OCI-LY7 (cell line): ENCODE measurements around the gene PGF. TPM values are rescaled to one million over a fixed set of nuclear protein-coding genes. Genes with fewer than 3 reads are reported as not detected.
"Not testable (repeated sequence)": the region's sequence is repeated elsewhere in the genome, so short reads cannot be mapped to it uniquely, and the experiment has no call there.

Source experiments
- BruUV-seq: library from RNA; stranded (reverse); fragments of 400-500 nt; replicated peaks from 2 replicates; lab custom pipeline; 2021; lab: Mats Ljungman, UMichigan
- CTCF ChIA-PET: fragments of 300-600 bp; sonication (Branson Sonifier 250); formaldehyde crosslinking; loops from one replicate; lab custom pipeline; 2022; ENCODE audit warnings: antibody characterized with exemption; ENCODE audit not compliant: unreplicated experiment; lab: Charles Lee
- POLR2A ChIA-PET: fragments of 300-600 bp; sonication (Branson Sonifier 250); formaldehyde crosslinking; loops from one replicate; lab custom pipeline; 2022; ENCODE audit warnings: antibody characterized with exemption; lab: Charles Lee
- DNase-seq: peaks from one replicate; pipeline ENCODE4 v3.0.0-alpha.2; 2015; ENCODE audit warnings: low spot score
- H2AFZ ChIP-seq: fragments of 200-600 bp; sonication (generic), shearing (Covaris generic); 2 replicates; pipeline ENCODE4 v1.6.1; 2014; ENCODE audit warnings: mild to moderate bottlenecking, antibody characterized with exemption, low read length, moderate library complexity
- H3K27ac ChIP-seq: fragments of 200-600 bp; sonication (generic); 2 replicates; pipeline ENCODE4 v1.5.1; 2014; ENCODE audit warnings: mixed run types, low read depth, mild to moderate bottlenecking, moderate library complexity, low read length, inconsistent platforms; ENCODE audit not compliant: poor library complexity, severe bottlenecking
- H3K36me3 ChIP-seq: fragments of 200-600 bp; sonication (generic); 2 replicates; pipeline ENCODE4 v1.6.1; 2014; ENCODE audit warnings: mild to moderate bottlenecking, antibody characterized with exemption, low read length, moderate library complexity, mixed read lengths; ENCODE audit not compliant: insufficient read depth
- H3K4me1 ChIP-seq: fragments of 200-600 bp; sonication (generic); 2 replicates; pipeline ENCODE4 v1.5.1; 2014; ENCODE audit warnings: mild to moderate bottlenecking, low read length; ENCODE audit not compliant: insufficient read depth, poor library complexity, severe bottlenecking
- H3K4me2 ChIP-seq: fragments of 200-600 bp; sonication (generic); 2 replicates; pipeline ENCODE4 v1.6.1; 2014; ENCODE audit warnings: mild to moderate bottlenecking, low read length
- H3K4me3 ChIP-seq: fragments of 200-600 bp; sonication (generic); 2 replicates; pipeline ENCODE4 v1.5.1; 2014; ENCODE audit warnings: mild to moderate bottlenecking, low read depth, low read length; ENCODE audit not compliant: poor library complexity, severe bottlenecking
- H3K79me2 ChIP-seq: fragments of 200-600 bp; sonication (generic); 2 replicates; pipeline ENCODE4 v1.6.1; 2016; ENCODE audit warnings: low read depth, mild to moderate bottlenecking, low read length, moderate library complexity, mixed read lengths; ENCODE audit not compliant: insufficient read depth
- H3K9me2 ChIP-seq: fragments of 200-600 bp; sonication (generic); 2 replicates; pipeline ENCODE4 v1.6.1; 2016; ENCODE audit warnings: mild to moderate bottlenecking, low read length, mixed read lengths; ENCODE audit not compliant: insufficient read depth
- H3K9me3 ChIP-seq: fragments of 200-600 bp; sonication (generic); 2 replicates; pipeline ENCODE4 v1.6.1; 2014; ENCODE audit warnings: mild to moderate bottlenecking, mixed run types, low read length, mixed read lengths
- H4K20me1 ChIP-seq: fragments of 200-600 bp; sonication (generic); 2 replicates; pipeline ENCODE4 v1.6.1; 2014; ENCODE audit warnings: mild to moderate bottlenecking, antibody characterized with exemption, low read length, moderate library complexity, mixed read lengths; ENCODE audit not compliant: insufficient read depth
- CTCF ChIP-seq: fragments of 200-600 bp; sonication (generic); conservative IDR thresholded peaks from 2 replicates; pipeline ENCODE4 v1.5.1; 2014; ENCODE audit warnings: mild to moderate bottlenecking, antibody characterized with exemption, low read length, moderate library complexity, mixed read lengths
- EZH2phosphoT487 ChIP-seq: fragments of 200-600 bp; sonication (generic); IDR thresholded peaks from 2 replicates; pipeline ENCODE4 v1.6.1; 2018; ENCODE audit warnings: low read depth, borderline replicate concordance, mild to moderate bottlenecking, mixed run types, antibody characterized with exemption, low read length, moderate library complexity, mixed read lengths
- intact Hi-C: fragments of 100-400 bp; cut with micrococcal nuclease; formaldehyde crosslinking; loops from one replicate; pipeline ENCODE4 v1.10.0; 2022; ENCODE audit not compliant: unreplicated experiment
- total RNA-seq, 2 experiments: library from RNA; depleted of rRNA in 1 of 2; stranded (reverse); fragments of >200 nt in 1 of 2; shearing (Covaris generic) in 1 of 2; gene quantifications; 2 replicates each; pipeline ENCODE4 v1.2.3, GENCODE V29; 2014 to 2022

PGF gene
- total RNA-seq, 2 experiments from 2014 or later: 0.09 to 0.19 TPM

- no peak overlapping the region for H3K4me2 ChIP-seq
- peaks cover 15% of the 10 kb centered on the region for H3K4me1 ChIP-seq
- peak overlapping the region; percentile 94; the same call in 1 of the 2 replicates for H2AFZ ChIP-seq
- CTCF ChIA-PET: no interaction called here
- TF ChIP-seq CTCF (no peak), EZH2phosphoT487 (no peak)
- peaks cover 12% of the 10 kb centered on the region; the same call in 1 of the 2 replicates for H3K9me3 ChIP-seq
- H3K4me3 ChIP-seq: no peak overlapping the region
- intact Hi-C loops: no loop called here
- H3K9me2 ChIP-seq: no peaks in the 10 kb centered on the region
- H4K20me1 ChIP-seq: no peaks in the 10 kb centered on the region
- H3K27ac ChIP-seq: no peak overlapping the region
- peaks cover 24% of the 10 kb centered on the region for H3K36me3 ChIP-seq
- no peak for DNase-seq
- POLR2A ChIA-PET: no interaction called here
- peaks cover 22% of the 10 kb centered on the region for H3K79me2 ChIP-seq
- BruUV-seq: no TSS peak
Measured at GRCh38 chr14:75001261-75001660, 45.9 kb upstream of the PGF start.

- H3K4me1 ChIP-seq, intact Hi-C loops, H2AFZ ChIP-seq, BruUV-seq, POLR2A ChIA-PET, H4K20me1 ChIP-seq, DNase-seq, H3K9me2 ChIP-seq, H3K27ac ChIP-seq, H3K36me3 ChIP-seq, H3K4me2 ChIP-seq, CTCF ChIA-PET, H3K79me2 ChIP-seq, H3K9me3 ChIP-seq, H3K4me3 ChIP-seq: not testable (repeated sequence)
Measured at GRCh38 chr14:74995781-74996180, 40.4 kb upstream of the PGF start.

GRCh38 chr14:74994182-74994581 lies 38.8 kb upstream of the PGF start:
- H3K27ac ChIP-seq, H3K4me2 ChIP-seq, intact Hi-C loops, H2AFZ ChIP-seq, H3K9me3 ChIP-seq, H3K4me1 ChIP-seq, DNase-seq, H3K79me2 ChIP-seq, BruUV-seq, POLR2A ChIA-PET, H3K36me3 ChIP-seq, H3K9me2 ChIP-seq, CTCF ChIA-PET, H4K20me1 ChIP-seq, H3K4me3 ChIP-seq: not testable (repeated sequence)

- no peak overlapping the region for H2AFZ ChIP-seq
- no peak for TF ChIP-seq EZH2phosphoT487
- no peak for TF ChIP-seq CTCF
- CTCF ChIA-PET: no interaction called here
- H4K20me1 ChIP-seq: no peaks in the 10 kb centered on the region
- no peaks in the 10 kb centered on the region for H3K36me3 ChIP-seq
- H3K9me3 ChIP-seq: no peaks in the 10 kb centered on the region
- intact Hi-C loops: no loop called here
- no peak overlapping the region for H3K27ac ChIP-seq
- H3K4me1 ChIP-seq: no peaks in the 10 kb centered on the region
- no TSS peak for BruUV-seq
- H3K4me3 ChIP-seq: no peak overlapping the region
- DNase-seq: no peak
- H3K9me2 ChIP-seq: no peaks in the 10 kb centered on the region
- H3K4me2 ChIP-seq: no peak overlapping the region
- POLR2A ChIA-PET: no interaction called here
- H3K79me2 ChIP-seq: no peaks in the 10 kb centered on the region
Measured at GRCh38 chr14:74988993-74989392, 33.6 kb upstream of the PGF start.
